BJ (cell line): ENCODE data around the gene MAPK11. TPM values are rescaled to one million over a fixed set of nuclear protein-coding genes. Genes with fewer than 3 reads are reported as not detected.

Experiments
- CTCF ChIA-PET: fragments of 350-600 bp; formaldehyde crosslinking; extraction: SDS; loops from one replicate; lab custom pipeline; 2021; ENCODE audit warnings: antibody characterized with exemption, inconsistent platforms; lab: Yijun Ruan, JAX
- POLR2A ChIA-PET: fragments of 300-600 bp; sonication (Branson Sonifier 250); formaldehyde crosslinking; extraction: SDS; loops from one replicate; lab custom pipeline; 2021; ENCODE audit warnings: antibody characterized with exemption; lab: Charles Lee
- DNase-seq: peaks from one replicate; pipeline ENCODE4 v3.0.0-alpha.2; 2011; ENCODE audit warnings: low read depth
- H3K27me3 ChIP-seq: 2 replicates; pipeline ENCODE4 v1.6.0; 2011; ENCODE audit warnings: low read length; ENCODE audit not compliant: control insufficient read depth, insufficient read depth
- H3K36me3 ChIP-seq: 2 replicates; pipeline ENCODE4 v1.5.1; 2011; ENCODE audit warnings: low read length; ENCODE audit not compliant: control insufficient read depth, insufficient read depth
- H3K4me3 ChIP-seq: 2 replicates; pipeline ENCODE4 v1.5.1; 2011; ENCODE audit warnings: low read depth, mild to moderate bottlenecking, control low read depth, low read length
- CTCF ChIP-seq: IDR thresholded peaks from 2 replicates; pipeline ENCODE4 v1.5.1; 2011; ENCODE audit warnings: low read depth, mild to moderate bottlenecking, control low read depth, inconsistent platforms, low read length, moderate library complexity; ENCODE audit not compliant: insufficient read depth
- polyA plus RNA-seq: library from polyadenylated mRNA; depleted of rRNA; stranded (reverse); fragments of >200 nt; gene quantifications from 2 replicates; pipeline ENCODE4 v1.2.3, GENCODE V29; 2011

MAPK11 gene
- polyA plus RNA-seq, 1 experiment, result 19.6 TPM

GRCh38 chr22:50243685-50244419 is 26.3 kb downstream of the MAPK11 start:
- TF ChIP-seq CTCF, result no peak
- DNase-seq, result no peak
- ChIA-PET POLR2A (no interaction called here), CTCF (interaction anchor here (0.7 to 1.8 kb wide), 9 partner anchors 9 to 254 kb away, joined by 3 to 11 read pairs (median 3); partner anchors contain the start of gene DENND6B)
- Histone ChIP-seq H3K27me3 (no peaks in the 10 kb centered on the region), H3K36me3 (peaks cover 23% of the 10 kb centered on the region), H3K4me3 (peak overlapping the region; percentile 81)

- no peak for TF ChIP-seq CTCF
- peaks cover 26% of the 10 kb centered on the region for H3K36me3 ChIP-seq
- ChIA-PET POLR2A (no interaction called here), CTCF (interaction anchor here (0.5 to 3.4 kb wide), 12 partner anchors 9 to 128 kb away, joined by 3 to 26 read pairs (median 4); partner anchors contain the start of genes DENND6B and HDAC10)
- peak overlapping the region; percentile 81 for H3K4me3 ChIP-seq
- DNase-seq, result no peak
- no peaks in the 10 kb centered on the region for H3K27me3 ChIP-seq
These were observed 27.7 kb downstream of the MAPK11 start for GRCh38 chr22:50242406-50242949.

GRCh38 chr22:50238755-50239154 is 31.4 kb downstream of the MAPK11 start:
- H3K36me3 ChIP-seq, result peaks cover 17% of the 10 kb centered on the region
- ChIA-PET POLR2A (no interaction called here), CTCF (interaction anchor here (0.6 to 1.4 kb wide), 6 partner anchors 9 to 287 kb away, joined by 3 to 6 read pairs (median 4); partner anchors contain the start of gene SCO2)
- no peak overlapping the region for H3K4me3 ChIP-seq
- TF ChIP-seq CTCF, result no peak
- H3K27me3 ChIP-seq, result no peaks in the 10 kb centered on the region
- no peak for DNase-seq

- CTCF ChIA-PET, result interaction anchor here (0.8 to 1.7 kb wide), 8 partner anchors 9 to 132 kb away, joined by 3 to 9 read pairs (median 4); no protein-coding TSS in a partner anchor
- no peak overlapping the region for H3K4me3 ChIP-seq
- POLR2A ChIA-PET, result no interaction called here
- peaks cover 21% of the 10 kb centered on the region for H3K36me3 ChIP-seq
- H3K27me3 ChIP-seq, result no peaks in the 10 kb centered on the region
- no peak for DNase-seq
- peak; percentile 54 for TF ChIP-seq CTCF
These were observed 33.3 kb downstream of the MAPK11 start for GRCh38 chr22:50236731-50237409.

- TF ChIP-seq CTCF, result no peak
- no peak overlapping the region for H3K4me3 ChIP-seq
- ChIA-PET POLR2A (no interaction called here), CTCF (interaction anchor here (1.3 to 3.3 kb wide), 3 partner anchors 8 to 109 kb away, joined by 3 to 26 read pairs (median 6); no protein-coding TSS in a partner anchor)
- H3K36me3 ChIP-seq, result peaks cover 14% of the 10 kb centered on the region
- H3K27me3 ChIP-seq, result no peaks in the 10 kb centered on the region
- DNase-seq, result no peak
These were observed 37.0 kb downstream of the MAPK11 start for GRCh38 chr22:50233223-50233622.
